WTC11 (cell line): ENCODE data around the gene NCKAP5. TPM values are rescaled to one million over a fixed set of nuclear protein-coding genes. Genes with fewer than 3 reads are reported as not detected.

Source experiments
- ATAC-seq: fragments of 200-7000 bp; cut with Tn5 transposase; 2 replicates; pipeline ENCODE4 v1.10.0; 2021; ENCODE audit warnings: mild to moderate bottlenecking, moderate library complexity
- CTCF ChIA-PET: fragments of 300-600 bp; sonication (Branson Sonifier 250); formaldehyde crosslinking; loops from one replicate; lab custom pipeline; 2021; ENCODE audit warnings: antibody characterized with exemption; lab: Charles Lee
- POLR2A ChIA-PET: fragments of 350-600 bp; sonication (Branson Sonifier 250); formaldehyde crosslinking; loops from one replicate; lab custom pipeline; 2021; ENCODE audit warnings: antibody characterized with exemption; lab: Charles Lee
- DNase-seq: peaks from one replicate; pipeline ENCODE4 v3.0.0; 2021; ENCODE audit warnings: low spot score
- H3K27ac Mint-ChIP-seq: 2 replicates; pipeline ENCODE4 v1.8.0; 2021; ENCODE audit warnings: mixed read lengths
- H3K27me3 Mint-ChIP-seq: 2 replicates; pipeline ENCODE4 v1.8.0; 2021; ENCODE audit warnings: low read depth, mild to moderate bottlenecking, moderate library complexity, mixed read lengths
- H3K36me3 Mint-ChIP-seq: 2 replicates; pipeline ENCODE4 v1.8.0; 2021; ENCODE audit warnings: mixed read lengths
- H3K4me1 Mint-ChIP-seq: 2 replicates; pipeline ENCODE4 v1.8.0; 2022; ENCODE audit warnings: mixed read lengths
- H3K4me3 Mint-ChIP-seq: 2 replicates; pipeline ENCODE4 v1.8.0; 2021; ENCODE audit warnings: mild to moderate bottlenecking, moderate library complexity, mixed read lengths
- H3K9me3 Mint-ChIP-seq: 2 replicates; pipeline ENCODE4 v1.8.0; 2021; ENCODE audit warnings: mixed read lengths
- ATF2 ChIP-seq: sonication (generic); formaldehyde crosslinking; IDR thresholded peaks from 2 replicates; pipeline ENCODE4 v1.8.1; 2022; ENCODE audit warnings: low read depth, missing genetic modification reagents, borderline replicate concordance
- CREB1 ChIP-seq: sonication (generic); formaldehyde crosslinking; IDR thresholded peaks from 2 replicates; pipeline ENCODE4 v1.8.0; 2023; ENCODE audit warnings: mild to moderate bottlenecking, missing genetic modification reagents
- E2F1 ChIP-seq: sonication (generic); formaldehyde crosslinking; IDR thresholded peaks from 2 replicates; pipeline ENCODE4 v1.8.0; 2022; ENCODE audit warnings: mild to moderate bottlenecking, missing genetic modification reagents
- E2F4 ChIP-seq: sonication (generic); formaldehyde crosslinking; IDR thresholded peaks from 2 replicates; pipeline ENCODE4 v1.8.1; 2022; ENCODE audit warnings: low read depth, mild to moderate bottlenecking, moderate library complexity, missing genetic modification reagents, borderline replicate concordance
- ELF4 ChIP-seq: sonication (generic); formaldehyde crosslinking; IDR thresholded peaks from 2 replicates; pipeline ENCODE4 v1.8.1; 2022; ENCODE audit warnings: low read depth, mild to moderate bottlenecking, moderate library complexity, missing genetic modification reagents
- FOXK1 ChIP-seq: sonication (generic); formaldehyde crosslinking; IDR thresholded peaks from 2 replicates; pipeline ENCODE4 v1.8.0; 2022; ENCODE audit warnings: mild to moderate bottlenecking, moderate library complexity, missing genetic modification reagents
- FOXP4 ChIP-seq: sonication (generic); formaldehyde crosslinking; IDR thresholded peaks from 2 replicates; pipeline ENCODE4 v1.8.0; 2022; ENCODE audit warnings: mild to moderate bottlenecking, missing genetic modification reagents
- GRHL2 ChIP-seq: fragments of 250-450 bp; sonication (Bioruptor Pico); IDR thresholded peaks from 2 replicates; pipeline ENCODE4 v1.8.0; 2022; ENCODE audit warnings: mild to moderate bottlenecking, moderate library complexity; ENCODE audit not compliant: insufficient replicate concordance, severe bottlenecking
- JUN ChIP-seq: sonication (generic); formaldehyde crosslinking; IDR thresholded peaks from 2 replicates; pipeline ENCODE4 v1.8.0; 2023; ENCODE audit warnings: mild to moderate bottlenecking, missing genetic modification reagents
- MAX ChIP-seq: sonication (generic); formaldehyde crosslinking; IDR thresholded peaks from 2 replicates; pipeline ENCODE4 v1.8.0; 2022; ENCODE audit warnings: mild to moderate bottlenecking, missing genetic modification reagents
- NFE2L1 ChIP-seq: sonication (generic); formaldehyde crosslinking; IDR thresholded peaks from 2 replicates; pipeline ENCODE4 v1.8.1; 2023; ENCODE audit warnings: missing genetic modification reagents
- PREB ChIP-seq: sonication (generic); formaldehyde crosslinking; IDR thresholded peaks from 2 replicates; pipeline ENCODE4 v1.8.1; 2022; ENCODE audit warnings: mild to moderate bottlenecking, missing genetic modification reagents, moderate library complexity, borderline replicate concordance
- PRRX2 ChIP-seq: fragments of 250-450 bp; sonication (Bioruptor Pico); IDR thresholded peaks from 2 replicates; pipeline ENCODE4 v1.8.0; 2021; ENCODE audit warnings: mild to moderate bottlenecking
- RELA ChIP-seq: sonication (generic); formaldehyde crosslinking; IDR thresholded peaks from 2 replicates; pipeline ENCODE4 v1.8.1; 2022; ENCODE audit warnings: missing genetic modification reagents, mild to moderate bottlenecking, borderline replicate concordance
- SMAD3 ChIP-seq: sonication (generic); formaldehyde crosslinking; IDR thresholded peaks from 2 replicates; pipeline ENCODE4 v1.8.0; 2022; ENCODE audit warnings: missing genetic modification reagents, mild to moderate bottlenecking, borderline replicate concordance
- SP1 ChIP-seq: sonication (generic); formaldehyde crosslinking; conservative IDR thresholded peaks from 2 replicates; pipeline ENCODE4 v1.8.1; 2022; ENCODE audit warnings: missing genetic modification reagents
- TEAD4 ChIP-seq: sonication (generic); formaldehyde crosslinking; IDR thresholded peaks from 2 replicates; pipeline ENCODE4 v1.8.0; 2022; ENCODE audit warnings: mild to moderate bottlenecking, missing genetic modification reagents
- ZBTB43 ChIP-seq: sonication (generic); formaldehyde crosslinking; IDR thresholded peaks from 2 replicates; pipeline ENCODE4 v1.8.1; 2023; ENCODE audit warnings: mild to moderate bottlenecking, missing genetic modification reagents
- ZNF138 ChIP-seq: sonication (generic); formaldehyde crosslinking; conservative IDR thresholded peaks from 2 replicates; pipeline ENCODE4 v1.8.1; 2022; ENCODE audit warnings: mild to moderate bottlenecking, moderate library complexity, missing genetic modification reagents
- ZNF281 ChIP-seq: sonication (generic); formaldehyde crosslinking; IDR thresholded peaks from 2 replicates; pipeline ENCODE4 v1.8.0; 2023; ENCODE audit warnings: mild to moderate bottlenecking, missing genetic modification reagents
- total RNA-seq: library from RNA; stranded (reverse); gene quantifications from 3 replicates; pipeline ENCODE4 v1.2.3, GENCODE V29; 2021

NCKAP5 gene
- total RNA-seq, 1 experiment from 2014 or later: 0.55 TPM

GRCh38 chr2:132766573-132766972, 801.7 kb downstream of the NCKAP5 start:
- ChIA-PET CTCF (no interaction called here), POLR2A (no interaction called here)
- no peaks in the 10 kb centered on the region; the same call in 1 of the 2 replicates for H3K27me3 Mint-ChIP-seq
- H3K9me3 Mint-ChIP-seq: peaks cover 10% of the 10 kb centered on the region
- no peak overlapping the region for H3K27ac Mint-ChIP-seq
- no peak for TF ChIP-seq ZNF281 (CRISPR knock-in tag)
- TF ChIP-seq SP1 (CRISPR knock-in tag): no peak
- no peak for TF ChIP-seq PRRX2
- no peak for TF ChIP-seq ELF4 (CRISPR knock-in tag)
- TF ChIP-seq ZNF138 (CRISPR knock-in tag): no peak
- TF ChIP-seq ZBTB43 (CRISPR knock-in tag): no peak
- TF ChIP-seq FOXK1 (CRISPR knock-in tag): no peak
- no peak for TF ChIP-seq GRHL2 (CRISPR knock-in tag)
- no peak for TF ChIP-seq E2F4 (CRISPR knock-in tag)
- TF ChIP-seq ATF2 (CRISPR knock-in tag): no peak
- no peak for TF ChIP-seq RELA
- TF ChIP-seq SMAD3 (CRISPR knock-in tag): no peak
- no peak overlapping the region for H3K4me3 Mint-ChIP-seq
- ATAC-seq: no peak
- DNase-seq: no peak
- H3K36me3 Mint-ChIP-seq: peaks cover 3% of the 10 kb centered on the region; the same call in 1 of the 2 replicates
- peaks cover 5% of the 10 kb centered on the region for H3K4me1 Mint-ChIP-seq

- peaks cover 9% of the 10 kb centered on the region; the same call in 1 of the 2 replicates for H3K4me1 Mint-ChIP-seq
- ChIA-PET POLR2A (no interaction called here), CTCF (no interaction called here)
- no peak for DNase-seq
- H3K27me3 Mint-ChIP-seq: no peaks in the 10 kb centered on the region; the same call in 1 of the 2 replicates
- no peak overlapping the region for H3K4me3 Mint-ChIP-seq
- peaks cover 7% of the 10 kb centered on the region; the same call in 1 of the 2 replicates for H3K36me3 Mint-ChIP-seq
- peaks cover 15% of the 10 kb centered on the region for H3K9me3 Mint-ChIP-seq
- no peak overlapping the region for H3K27ac Mint-ChIP-seq
- no peak for ATAC-seq
- TF ChIP-seq ZBTB43 (CRISPR knock-in tag): no peak
- TF ChIP-seq GRHL2 (CRISPR knock-in tag): no peak
- no peak for TF ChIP-seq FOXP4 (CRISPR knock-in tag)
- TF ChIP-seq PREB: no peak
- no peak for TF ChIP-seq JUN (CRISPR knock-in tag)
- no peak for TF ChIP-seq RELA
- TF ChIP-seq TEAD4 (CRISPR knock-in tag): no peak
- TF ChIP-seq E2F1 (CRISPR knock-in tag): no peak
- no peak for TF ChIP-seq CREB1
- TF ChIP-seq NFE2L1 (CRISPR knock-in tag): no peak
- TF ChIP-seq MAX (CRISPR knock-in tag): no peak
- no peak for TF ChIP-seq SMAD3 (CRISPR knock-in tag)
Measured at GRCh38 chr2:132761437-132761836, 806.8 kb downstream of the NCKAP5 start.
